HEK293 (cell line): ENCODE measurements around the gene HADHB.
A peak's percentile ranks its signal among the peaks of the same experiment; 100 is the strongest.

ENCODE experiments used
- CTCF ChIA-PET: fragments of 350-600 bp; formaldehyde crosslinking; extraction: SDS; loops from one replicate; lab custom pipeline; 2021; ENCODE audit warnings: antibody characterized with exemption; lab: Yijun Ruan, JAX
- POLR2A ChIA-PET: fragments of 300-600 bp; formaldehyde crosslinking; extraction: SDS; loops from one replicate; lab custom pipeline; 2020; ENCODE audit warnings: antibody characterized with exemption, inconsistent platforms; lab: Yijun Ruan, JAX
- H3K27ac ChIP-seq: fragments of 200-500 bp; sonication (Bioruptor generic); 2 replicates; pipeline ENCODE4 v1.5.1; 2014; ENCODE audit warnings: low read depth, low read length, control low read depth, inconsistent platforms; ENCODE audit errors: extremely low read depth
- H3K36me3 ChIP-seq, 2 experiments: fragments of 200-500 bp in 1 of 2; sonication (Bioruptor generic) in 1 of 2; 1 replicate in 1 of 2; 2 replicates in 1 of 2; pipeline ENCODE4 v1.5.1; 2014 to 2017; ENCODE audit warnings: inconsistent platforms in 2 of 2, low read length in 2 of 2; ENCODE audit not compliant: control insufficient read depth in 2 of 2, insufficient read depth in 1 of 2
- H3K4me1 ChIP-seq: fragments of 200-500 bp; sonication (Bioruptor generic); 2 replicates; pipeline ENCODE4 v1.5.1; 2014; ENCODE audit warnings: mild to moderate bottlenecking, low read length, inconsistent platforms; ENCODE audit not compliant: control insufficient read depth, insufficient read depth
- H3K4me3 ChIP-seq: 2 replicates; pipeline ENCODE4 v1.5.1; 2011; ENCODE audit warnings: low read depth, mild to moderate bottlenecking, control low read depth, low read length, moderate library complexity
- H3K9me3 ChIP-seq: fragments of 200-500 bp; sonication (Bioruptor generic); 2 replicates; pipeline ENCODE4 v1.5.1; 2014; ENCODE audit warnings: low read depth, low read length, inconsistent platforms; ENCODE audit not compliant: control insufficient read depth, insufficient read depth
- KLF8 ChIP-seq: fragments of 450-650 bp; formaldehyde crosslinking; IDR thresholded peaks from 2 replicates; pipeline ENCODE4 v1.5.1; 2016; ENCODE audit warnings: missing biosample characterization, missing genetic modification characterization
- PRDM10 ChIP-seq: fragments of 450-650 bp; formaldehyde crosslinking; IDR thresholded peaks from 2 replicates; pipeline ENCODE4 v1.5.1; 2016; ENCODE audit warnings: missing biosample characterization, missing genetic modification characterization
- RBAK ChIP-seq: fragments of 450-650 bp; formaldehyde crosslinking; IDR thresholded peaks from 2 replicates; pipeline ENCODE4 v1.5.1; 2016; ENCODE audit warnings: missing biosample characterization, missing genetic modification characterization
- SP3 ChIP-seq: fragments of 450-650 bp; formaldehyde crosslinking; IDR thresholded peaks from 2 replicates; pipeline ENCODE4 v1.5.1; 2016; ENCODE audit warnings: missing biosample characterization, missing genetic modification characterization
- TCF7L2 ChIP-seq: IDR thresholded peaks from 2 replicates; pipeline ENCODE4 v1.6.1; 2011; ENCODE audit warnings: low read depth, mild to moderate bottlenecking, inconsistent platforms, low read length, moderate library complexity, borderline replicate concordance
- TRIM28 ChIP-seq: IDR thresholded peaks from 2 replicates; pipeline ENCODE4 v1.6.1; 2011; ENCODE audit warnings: low read length, control low read depth, borderline replicate concordance
- ZBTB48 ChIP-seq: fragments of 450-650 bp; formaldehyde crosslinking; IDR thresholded peaks from 2 replicates; pipeline ENCODE4 v1.5.1; 2016; ENCODE audit warnings: missing biosample characterization, missing genetic modification characterization
- ZBTB7A ChIP-seq: fragments of 450-650 bp; formaldehyde crosslinking; IDR thresholded peaks from 2 replicates; pipeline ENCODE4 v1.5.1; 2016; ENCODE audit warnings: low read depth, missing biosample characterization, missing genetic modification characterization
- ZIC2 ChIP-seq: fragments of 450-650 bp; formaldehyde crosslinking; IDR thresholded peaks from 2 replicates; pipeline ENCODE4 v1.5.1; 2016; ENCODE audit warnings: missing biosample characterization, missing genetic modification characterization
- ZNF18 ChIP-seq: fragments of 450-650 bp; formaldehyde crosslinking; IDR thresholded peaks from 2 replicates; pipeline ENCODE4 v1.5.1; 2016; ENCODE audit warnings: missing biosample characterization, missing genetic modification characterization
- ZNF221 ChIP-seq: fragments of 450-650 bp; formaldehyde crosslinking; IDR thresholded peaks from 2 replicates; pipeline ENCODE4 v1.5.1; 2017; ENCODE audit warnings: missing biosample characterization, missing genetic modification characterization, borderline replicate concordance
- ZNF48 ChIP-seq: fragments of 450-650 bp; formaldehyde crosslinking; IDR thresholded peaks from 2 replicates; pipeline ENCODE4 v1.5.1; 2016; ENCODE audit warnings: missing biosample characterization, missing genetic modification characterization
- ZNF501 ChIP-seq: fragments of 450-650 bp; formaldehyde crosslinking; IDR thresholded peaks from 2 replicates; pipeline ENCODE4 v1.5.1; 2016; ENCODE audit warnings: missing biosample characterization, missing genetic modification characterization
- ZNF555 ChIP-seq: fragments of 450-650 bp; formaldehyde crosslinking; conservative IDR thresholded peaks from 2 replicates; pipeline ENCODE4 v1.5.1; 2017; ENCODE audit warnings: missing biosample characterization, mild to moderate bottlenecking, missing genetic modification characterization, inconsistent platforms
- ZNF621 ChIP-seq: fragments of 450-650 bp; formaldehyde crosslinking; IDR thresholded peaks from 2 replicates; pipeline ENCODE4 v1.5.1; 2017; ENCODE audit warnings: missing biosample characterization, missing genetic modification characterization
- TF ChIP-seq, protein P1 (sequence below): fragments of 450-650 bp; formaldehyde crosslinking; IDR thresholded peaks from 2 replicates; pipeline ENCODE4 v1.5.1; 2016; ENCODE audit warnings: missing biosample characterization, missing genetic modification characterization
- TF ChIP-seq, protein P2 (sequence below): fragments of 450-650 bp; formaldehyde crosslinking; IDR thresholded peaks from 2 replicates; pipeline ENCODE4 v1.5.1; 2016; ENCODE audit warnings: missing biosample characterization, missing genetic modification characterization
- TF ChIP-seq, protein P3 (sequence below): fragments of 450-650 bp; formaldehyde crosslinking; IDR thresholded peaks from 2 replicates; pipeline ENCODE4 v1.5.1; 2016; ENCODE audit warnings: missing biosample characterization, missing genetic modification characterization
- TF ChIP-seq, protein P4 (sequence below): fragments of 450-650 bp; formaldehyde crosslinking; IDR thresholded peaks from 2 replicates; pipeline ENCODE4 v1.5.1; 2016; ENCODE audit warnings: missing biosample characterization, missing genetic modification characterization

HADHB gene

DNA sequence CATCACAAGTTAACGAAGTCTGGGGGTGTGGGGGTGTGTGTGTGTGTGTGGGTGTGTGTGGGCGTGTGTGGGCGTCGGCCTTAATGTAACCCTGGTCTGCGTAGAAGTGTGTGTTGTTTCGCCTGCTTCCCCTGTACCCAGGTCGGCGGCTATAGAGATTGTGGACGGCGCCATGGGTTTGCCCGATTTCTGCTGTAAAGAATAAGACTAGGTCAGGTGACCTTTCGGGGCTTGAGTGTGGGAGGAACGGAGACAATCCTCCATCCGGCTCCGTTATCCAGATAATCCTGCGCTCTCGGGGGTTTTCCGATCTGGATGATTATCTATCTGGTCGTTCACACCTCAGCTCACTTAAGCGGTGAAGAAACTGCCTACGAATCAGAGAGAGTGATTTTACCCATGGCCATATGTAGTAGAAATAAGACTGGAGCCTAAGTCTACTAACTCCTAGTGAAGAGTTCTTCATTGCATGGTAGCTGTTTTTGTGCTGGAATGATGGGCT lies 543 bp downstream of the HADHB start (continued):
- TF ChIP-seq, protein P1, sequence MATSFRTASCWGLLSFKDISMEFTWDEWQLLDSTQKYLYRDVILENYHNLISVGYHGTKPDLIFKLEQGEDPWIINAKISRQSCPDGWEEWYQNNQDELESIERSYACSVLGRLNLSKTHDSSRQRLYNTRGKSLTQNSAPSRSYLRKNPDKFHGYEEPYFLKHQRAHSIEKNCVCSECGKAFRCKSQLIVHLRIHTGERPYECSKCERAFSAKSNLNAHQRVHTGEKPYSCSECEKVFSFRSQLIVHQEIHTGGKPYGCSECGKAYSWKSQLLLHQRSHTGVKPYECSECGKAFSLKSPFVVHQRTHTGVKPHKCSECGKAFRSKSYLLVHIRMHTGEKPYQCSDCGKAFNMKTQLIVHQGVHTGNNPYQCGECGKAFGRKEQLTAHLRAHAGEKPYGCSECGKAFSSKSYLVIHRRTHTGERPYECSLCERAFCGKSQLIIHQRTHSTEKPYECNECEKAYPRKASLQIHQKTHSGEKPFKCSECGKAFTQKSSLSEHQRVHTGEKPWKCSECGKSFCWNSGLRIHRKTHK (tag by site-specific recombination): no peak
- no peak for TF ChIP-seq ZBTB7A
- TF ChIP-seq SP3: 0 out of 2 replicates have a peak, but pooled peaks have one; percentile 9
- peak; percentile 52; the same call in 1 of the 2 replicates for TF ChIP-seq PRDM10 (tag by site-specific recombination)
- TF ChIP-seq ZBTB48 (tag by site-specific recombination): peak; percentile 49; the same call in 1 of the 2 replicates
- TF ChIP-seq, protein P2, sequence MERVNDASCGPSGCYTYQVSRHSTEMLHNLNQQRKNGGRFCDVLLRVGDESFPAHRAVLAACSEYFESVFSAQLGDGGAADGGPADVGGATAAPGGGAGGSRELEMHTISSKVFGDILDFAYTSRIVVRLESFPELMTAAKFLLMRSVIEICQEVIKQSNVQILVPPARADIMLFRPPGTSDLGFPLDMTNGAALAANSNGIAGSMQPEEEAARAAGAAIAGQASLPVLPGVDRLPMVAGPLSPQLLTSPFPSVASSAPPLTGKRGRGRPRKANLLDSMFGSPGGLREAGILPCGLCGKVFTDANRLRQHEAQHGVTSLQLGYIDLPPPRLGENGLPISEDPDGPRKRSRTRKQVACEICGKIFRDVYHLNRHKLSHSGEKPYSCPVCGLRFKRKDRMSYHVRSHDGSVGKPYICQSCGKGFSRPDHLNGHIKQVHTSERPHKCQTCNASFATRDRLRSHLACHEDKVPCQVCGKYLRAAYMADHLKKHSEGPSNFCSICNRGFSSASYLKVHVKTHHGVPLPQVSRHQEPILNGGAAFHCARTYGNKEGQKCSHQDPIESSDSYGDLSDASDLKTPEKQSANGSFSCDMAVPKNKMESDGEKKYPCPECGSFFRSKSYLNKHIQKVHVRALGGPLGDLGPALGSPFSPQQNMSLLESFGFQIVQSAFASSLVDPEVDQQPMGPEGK (tag by site-specific recombination): no peak
- no peak for TF ChIP-seq ZNF48 (tag by site-specific recombination)
- TF ChIP-seq TCF7L2: no peak
- TF ChIP-seq ZNF621 (tag by site-specific recombination): no peak
- TF ChIP-seq, protein P3, sequence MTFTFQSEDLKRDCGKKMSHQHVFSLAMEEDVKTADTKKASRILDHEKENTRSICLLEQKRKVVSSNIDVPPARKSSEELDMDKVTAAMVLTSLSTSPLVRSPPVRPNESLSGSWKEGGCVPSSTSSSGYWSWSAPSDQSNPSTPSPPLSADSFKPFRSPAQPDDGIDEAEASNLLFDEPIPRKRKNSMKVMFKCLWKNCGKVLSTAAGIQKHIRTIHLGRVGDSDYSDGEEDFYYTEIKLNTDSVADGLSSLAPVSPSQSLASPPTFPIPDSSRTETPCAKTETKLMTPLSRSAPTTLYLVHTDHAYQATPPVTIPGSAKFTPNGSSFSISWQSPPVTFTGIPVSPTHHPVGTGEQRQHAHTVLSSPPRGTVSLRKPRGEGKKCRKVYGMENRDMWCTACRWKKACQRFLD: no peak
- TF ChIP-seq KLF8 (tag by site-specific recombination): peak; percentile 65; the same call in 1 of the 2 replicates
- peak; percentile 16; the same call in 1 of the 2 replicates for TF ChIP-seq ZNF501 (tag by site-specific recombination)
- no peak for TF ChIP-seq ZNF555 (tag by site-specific recombination)

- TF ChIP-seq, protein P4, sequence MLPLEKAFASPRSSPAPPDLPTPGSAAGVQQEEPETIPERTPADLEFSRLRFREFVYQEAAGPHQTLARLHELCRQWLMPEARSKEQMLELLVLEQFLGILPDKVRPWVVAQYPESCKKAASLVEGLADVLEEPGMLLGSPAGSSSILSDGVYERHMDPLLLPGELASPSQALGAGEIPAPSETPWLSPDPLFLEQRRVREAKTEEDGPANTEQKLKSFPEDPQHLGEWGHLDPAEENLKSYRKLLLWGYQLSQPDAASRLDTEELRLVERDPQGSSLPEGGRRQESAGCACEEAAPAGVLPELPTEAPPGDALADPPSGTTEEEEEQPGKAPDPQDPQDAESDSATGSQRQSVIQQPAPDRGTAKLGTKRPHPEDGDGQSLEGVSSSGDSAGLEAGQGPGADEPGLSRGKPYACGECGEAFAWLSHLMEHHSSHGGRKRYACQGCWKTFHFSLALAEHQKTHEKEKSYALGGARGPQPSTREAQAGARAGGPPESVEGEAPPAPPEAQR (tag by site-specific recombination): no peak
- TF ChIP-seq ZNF555 (tag by site-specific recombination) (no peak), ZIC2 (tag by site-specific recombination) (no peak), ZNF18 (tag by site-specific recombination) (no peak), TRIM28 (no peak), ZNF221 (tag by site-specific recombination) (no peak), TCF7L2 (no peak), RBAK (tag by site-specific recombination) (no peak)
- CTCF ChIA-PET: interaction anchor here (0.7 to 1.5 kb wide), 3 partner anchors 78 to 100 kb away, joined by 4 read pairs; no protein-coding TSS in a partner anchor
- POLR2A ChIA-PET: interaction anchor here (0.5 to 3.6 kb wide), 3 partner anchors 11 to 99 kb away, joined by 3 to 20 read pairs (median 5); partner anchors contain the start of gene SELENOI
- no peaks in the 10 kb centered on the region for H3K36me3 ChIP-seq
- H3K4me1 ChIP-seq: no peaks in the 10 kb centered on the region; the same call in 1 of the 2 replicates
- peak overlapping the region; percentile 91 for H3K4me3 ChIP-seq
- H3K9me3 ChIP-seq: no peaks in the 10 kb centered on the region
- no peak overlapping the region; the same call in 1 of the 2 replicates for H3K27ac ChIP-seq
Measured at GRCh38 chr2:26245810-26246209, 1.1 kb downstream of the HADHB start.
